ENCODE results near the gene FBN3.

Gene FBN3

DNA sequence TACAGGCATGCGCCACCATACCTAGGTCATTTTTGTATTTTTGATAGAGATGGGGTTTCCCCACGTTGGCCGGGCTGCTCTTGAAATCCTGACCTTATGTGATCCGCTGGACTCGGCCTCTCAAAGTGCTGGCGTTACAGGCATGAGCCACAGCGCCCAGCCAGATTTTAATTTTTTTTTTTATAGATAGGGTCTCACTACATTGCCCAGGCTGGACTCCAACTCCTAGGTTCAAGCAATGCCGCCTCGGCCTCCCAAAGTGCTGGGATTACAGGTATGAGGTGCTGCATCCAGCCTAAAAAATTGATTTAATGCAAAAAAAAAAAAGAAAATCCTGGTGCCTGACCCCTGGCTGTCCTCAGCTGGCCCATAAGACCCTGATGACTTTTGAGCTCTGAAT lies 34.9 kb upstream of the FBN3 start:
- no peak overlapping the region for H3K4me3 ChIP-seq (ENCODE audit: low read depth, low read length)
- TF ChIP-seq, protein P1, sequence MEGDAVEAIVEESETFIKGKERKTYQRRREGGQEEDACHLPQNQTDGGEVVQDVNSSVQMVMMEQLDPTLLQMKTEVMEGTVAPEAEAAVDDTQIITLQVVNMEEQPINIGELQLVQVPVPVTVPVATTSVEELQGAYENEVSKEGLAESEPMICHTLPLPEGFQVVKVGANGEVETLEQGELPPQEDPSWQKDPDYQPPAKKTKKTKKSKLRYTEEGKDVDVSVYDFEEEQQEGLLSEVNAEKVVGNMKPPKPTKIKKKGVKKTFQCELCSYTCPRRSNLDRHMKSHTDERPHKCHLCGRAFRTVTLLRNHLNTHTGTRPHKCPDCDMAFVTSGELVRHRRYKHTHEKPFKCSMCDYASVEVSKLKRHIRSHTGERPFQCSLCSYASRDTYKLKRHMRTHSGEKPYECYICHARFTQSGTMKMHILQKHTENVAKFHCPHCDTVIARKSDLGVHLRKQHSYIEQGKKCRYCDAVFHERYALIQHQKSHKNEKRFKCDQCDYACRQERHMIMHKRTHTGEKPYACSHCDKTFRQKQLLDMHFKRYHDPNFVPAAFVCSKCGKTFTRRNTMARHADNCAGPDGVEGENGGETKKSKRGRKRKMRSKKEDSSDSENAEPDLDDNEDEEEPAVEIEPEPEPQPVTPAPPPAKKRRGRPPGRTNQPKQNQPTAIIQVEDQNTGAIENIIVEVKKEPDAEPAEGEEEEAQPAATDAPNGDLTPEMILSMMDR (IDR thresholded peaks at IDR 0.05; ENCODE audit: insufficient read depth, low read length, missing control alignments) = no peak
- DNase-seq (ENCODE audit: low read depth, low spot score) = no peak
- ChIA-PET CTCF (no interaction called here), POLR2A (no interaction called here)

DNA sequence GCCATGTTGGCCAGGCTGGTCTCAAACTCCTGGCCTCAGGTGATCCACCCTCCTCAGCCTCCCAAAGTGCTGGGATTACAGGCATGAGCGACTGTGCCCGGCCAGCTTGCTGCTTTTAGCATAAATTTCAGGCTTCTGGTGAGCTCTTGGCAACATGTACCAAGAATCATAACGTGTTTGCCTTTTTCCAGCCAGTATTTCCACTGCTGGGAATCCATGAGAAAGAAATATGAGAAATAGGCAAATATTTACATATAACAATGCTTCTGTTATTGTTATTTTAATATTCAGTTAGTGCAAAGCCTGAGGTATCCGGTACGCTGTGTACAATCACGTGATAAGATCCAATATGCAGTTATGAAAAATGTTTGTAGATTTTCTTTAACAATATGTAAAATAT lies 30.6 kb upstream of the FBN3 start:
- TF ChIP-seq, protein P1 (IDR thresholded peaks at IDR 0.05; ENCODE audit: insufficient read depth, low read length, missing control alignments) = no peak
- CTCF ChIA-PET = interaction anchor here (1.6 kb wide), 1 partner anchor 22 kb away, joined by 6 read pairs; no protein-coding TSS in a partner anchor
- no peak overlapping the region for H3K4me3 ChIP-seq (ENCODE audit: low read depth, low read length)
- no peak for DNase-seq (ENCODE audit: low read depth, low spot score)
- POLR2A ChIA-PET = no interaction called here

DNA sequence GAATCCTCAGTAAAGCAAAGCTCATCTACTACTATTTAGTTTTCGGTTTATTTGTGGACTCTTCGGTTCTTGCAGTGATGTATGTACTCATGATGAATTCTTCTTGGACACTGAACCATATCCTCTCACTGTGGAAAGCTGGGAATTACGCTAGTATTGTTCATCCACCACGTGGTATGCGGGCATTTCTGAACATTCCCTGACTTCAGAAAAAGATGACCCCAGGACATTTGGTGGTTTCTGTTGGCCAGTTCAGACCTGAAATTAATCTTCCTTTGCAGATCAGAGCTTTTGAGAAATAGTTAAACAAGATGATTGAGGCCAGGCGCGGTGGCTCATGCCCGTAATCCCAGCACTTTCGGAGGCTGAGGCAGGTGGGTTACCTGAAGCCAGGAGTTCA lies 25.3 kb upstream of the FBN3 start:
- no peak overlapping the region for H3K4me3 ChIP-seq (ENCODE audit: low read depth, low read length)
- POLR2A ChIA-PET = no interaction called here
- CTCF ChIA-PET = no interaction called here
- no peak for DNase-seq (ENCODE audit: low read depth, low spot score)
- TF ChIP-seq, protein P1 (IDR thresholded peaks at IDR 0.05; ENCODE audit: insufficient read depth, low read length, missing control alignments) = no peak

DNA sequence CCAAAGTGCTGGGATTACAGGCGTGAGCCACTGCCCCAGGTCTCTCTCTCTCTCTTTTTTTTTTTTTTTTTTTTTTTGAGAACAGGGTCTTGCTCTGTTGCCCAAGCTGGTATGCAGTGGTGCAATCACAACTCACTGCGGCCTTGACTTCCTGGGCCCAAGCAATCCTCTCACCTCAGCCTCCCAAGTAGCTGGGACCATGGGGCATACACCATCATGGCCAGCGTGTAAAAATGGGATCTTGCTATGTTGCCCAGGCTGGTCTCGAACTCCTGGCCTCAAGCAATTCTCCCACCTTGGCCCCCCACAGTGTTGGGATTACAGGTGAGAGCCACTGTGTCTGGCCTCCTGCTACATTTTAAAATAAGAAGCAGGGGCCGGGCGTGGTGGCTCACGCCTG lies 19.1 kb upstream of the FBN3 start:
- POLR2A ChIA-PET = no interaction called here
- TF ChIP-seq, protein P1 (IDR thresholded peaks at IDR 0.05; ENCODE audit: insufficient read depth, low read length, missing control alignments) = no peak
- no peak overlapping the region for H3K4me3 ChIP-seq (ENCODE audit: low read depth, low read length)
- no peak for DNase-seq (ENCODE audit: low read depth, low spot score)
- CTCF ChIA-PET = no interaction called here

DNA sequence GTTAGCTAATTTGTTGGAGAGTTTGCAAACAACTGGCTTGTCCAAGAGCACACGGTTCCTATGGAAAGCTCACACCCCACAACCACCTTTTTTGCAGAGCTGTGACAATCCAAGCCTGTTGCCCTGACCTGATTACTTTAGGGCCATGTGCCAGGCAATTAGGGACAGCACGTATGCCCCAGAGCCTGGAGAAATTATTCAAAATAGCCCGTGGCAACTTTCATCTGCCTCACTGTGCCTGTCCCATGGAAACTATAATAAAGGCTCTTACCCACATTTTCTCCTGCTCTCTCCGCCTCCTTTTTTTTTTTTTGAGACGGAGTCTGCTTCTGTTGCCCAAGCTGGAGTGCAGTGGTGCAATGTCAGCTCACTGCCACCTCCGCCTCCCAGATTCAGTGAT lies 18.6 kb upstream of the FBN3 start:
- no peak overlapping the region for H3K4me3 ChIP-seq (ENCODE audit: low read depth, low read length)
- CTCF ChIA-PET = no interaction called here
- POLR2A ChIA-PET = no interaction called here
- TF ChIP-seq, protein P1 (IDR thresholded peaks at IDR 0.05; ENCODE audit: insufficient read depth, low read length, missing control alignments) = no peak
- DNase-seq (ENCODE audit: low read depth, low spot score) = no peak

DNA sequence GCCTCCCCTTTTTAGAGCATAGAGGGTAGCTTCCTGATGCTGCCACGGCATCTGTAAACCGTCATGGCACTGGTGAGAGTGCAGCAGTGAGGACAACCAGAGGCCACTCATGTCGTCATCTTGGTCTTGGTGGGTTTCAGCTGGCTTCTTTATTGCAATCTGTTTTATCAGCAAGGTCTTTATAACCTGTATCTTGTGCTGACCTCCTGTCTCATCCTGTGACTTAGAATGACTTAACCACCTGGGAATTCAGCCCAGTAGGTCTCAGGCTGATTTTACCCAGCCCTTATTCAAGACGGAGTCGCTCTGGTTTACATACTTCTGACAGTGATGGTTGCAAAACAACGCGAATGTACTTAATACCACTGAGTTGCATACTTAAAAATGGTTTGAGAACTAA lies 14.4 kb upstream of the FBN3 start:
- CTCF ChIA-PET = no interaction called here
- H3K4me3 ChIP-seq (ENCODE audit: low read depth, low read length) = no peak overlapping the region
- POLR2A ChIA-PET = no interaction called here
- no peak for DNase-seq (ENCODE audit: low read depth, low spot score)
- TF ChIP-seq, protein P1 (IDR thresholded peaks at IDR 0.05; ENCODE audit: insufficient read depth, low read length, missing control alignments) = no peak
